ENCODE data around the gene HMG20A.

DNA sequence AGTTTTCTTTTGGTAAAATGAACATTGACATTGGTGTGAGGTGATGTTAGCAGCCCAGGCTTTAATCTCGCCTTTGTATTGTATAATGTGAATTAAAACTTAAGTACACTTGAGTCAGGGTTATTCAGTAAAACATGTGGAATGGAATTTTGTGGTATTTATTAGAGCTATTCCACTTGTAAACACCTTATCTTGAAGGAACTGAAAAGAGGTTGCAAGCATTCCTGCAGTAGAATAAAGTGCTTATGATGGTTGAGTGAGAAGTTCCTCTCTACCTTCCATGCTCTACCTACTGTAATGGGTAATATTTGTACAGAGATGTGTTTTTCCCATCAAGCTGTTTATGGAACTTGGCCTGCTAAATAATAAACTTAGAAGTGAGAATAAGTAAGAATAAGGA lies 36.1 kb downstream of the HMG20A start:
- TF ChIP-seq POLR2AphosphoS5 (IDR thresholded peaks at IDR 0.05; ENCODE audit: borderline replicate concordance, low read depth, low read length) (no peak), EZH2 (IDR thresholded peaks at IDR 0.05) (no peak), FOXP2 (optimal IDR thresholded peaks at IDR 0.05; ENCODE audit: control extremely low read depth, extremely low read length, insufficient read depth) (no peak)
